Esophagus muscularis mucosa (tissue), 4 donors: ENCODE results near the gene RFC1.

Source experiments
- EP300 ChIP-seq: sonication (generic); formaldehyde crosslinking; IDR thresholded peaks from one replicate; pipeline ENCODE4 v1.6.1; 2017; ENCODE audit warnings: antibody characterized with exemption
- POLR2A ChIP-seq: fragments of 450-650 bp; IDR thresholded peaks from one replicate; pipeline ENCODE4 v1.6.1; 2017; ENCODE audit warnings: antibody characterized with exemption, moderate library complexity, mild to moderate bottlenecking, low read depth
- TF ChIP-seq, protein P1 (sequence below), 3 experiments: fragments of 200-600 bp in 2 of 3; fragments of 450-650 bp in 1 of 3; sonication (generic) in 2 of 3; IDR thresholded peaks; one replicate each; pipeline ENCODE4 v1.5.1; 2017 to 2019; ENCODE audit warnings: antibody characterized with exemption in 3 of 3, mild to moderate bottlenecking in 2 of 3, moderate library complexity in 1 of 3

DNA sequence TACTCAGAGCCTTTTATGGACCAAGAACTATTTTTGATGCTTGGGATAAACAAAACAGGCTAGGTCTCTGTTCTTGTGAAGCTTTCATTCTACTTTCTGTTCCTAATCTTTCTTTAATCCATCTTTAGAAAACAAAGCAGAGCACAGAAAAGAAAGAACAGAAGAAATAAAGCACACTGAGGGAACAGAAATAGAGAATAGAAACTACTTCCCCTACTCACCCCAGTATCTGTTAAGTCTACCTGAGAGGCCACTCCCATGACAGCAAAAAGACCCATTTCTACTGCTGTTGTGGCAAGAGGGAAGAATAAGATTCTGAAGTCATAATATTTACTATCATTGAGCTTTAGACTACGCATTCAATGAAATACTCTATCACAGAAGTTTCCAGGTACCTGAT is 9.2 kb downstream of the RFC1 start:
- no peak for TF ChIP-seq EP300
- TF ChIP-seq, protein P1, sequence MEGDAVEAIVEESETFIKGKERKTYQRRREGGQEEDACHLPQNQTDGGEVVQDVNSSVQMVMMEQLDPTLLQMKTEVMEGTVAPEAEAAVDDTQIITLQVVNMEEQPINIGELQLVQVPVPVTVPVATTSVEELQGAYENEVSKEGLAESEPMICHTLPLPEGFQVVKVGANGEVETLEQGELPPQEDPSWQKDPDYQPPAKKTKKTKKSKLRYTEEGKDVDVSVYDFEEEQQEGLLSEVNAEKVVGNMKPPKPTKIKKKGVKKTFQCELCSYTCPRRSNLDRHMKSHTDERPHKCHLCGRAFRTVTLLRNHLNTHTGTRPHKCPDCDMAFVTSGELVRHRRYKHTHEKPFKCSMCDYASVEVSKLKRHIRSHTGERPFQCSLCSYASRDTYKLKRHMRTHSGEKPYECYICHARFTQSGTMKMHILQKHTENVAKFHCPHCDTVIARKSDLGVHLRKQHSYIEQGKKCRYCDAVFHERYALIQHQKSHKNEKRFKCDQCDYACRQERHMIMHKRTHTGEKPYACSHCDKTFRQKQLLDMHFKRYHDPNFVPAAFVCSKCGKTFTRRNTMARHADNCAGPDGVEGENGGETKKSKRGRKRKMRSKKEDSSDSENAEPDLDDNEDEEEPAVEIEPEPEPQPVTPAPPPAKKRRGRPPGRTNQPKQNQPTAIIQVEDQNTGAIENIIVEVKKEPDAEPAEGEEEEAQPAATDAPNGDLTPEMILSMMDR (IDR thresholded peaks at IDR 0.05), result no peak
- TF ChIP-seq POLR2A, result no peak
